ENCODE measurements around the gene CCDC51. TPM values are rescaled to one million over a fixed set of nuclear protein-coding genes. Genes with fewer than 3 reads are reported as not detected.

CCDC51 gene
- polyA plus RNA-seq, 1 of the 3 experiments (the other 2 are of a cell fraction) = 24.2 TPM

DNA sequence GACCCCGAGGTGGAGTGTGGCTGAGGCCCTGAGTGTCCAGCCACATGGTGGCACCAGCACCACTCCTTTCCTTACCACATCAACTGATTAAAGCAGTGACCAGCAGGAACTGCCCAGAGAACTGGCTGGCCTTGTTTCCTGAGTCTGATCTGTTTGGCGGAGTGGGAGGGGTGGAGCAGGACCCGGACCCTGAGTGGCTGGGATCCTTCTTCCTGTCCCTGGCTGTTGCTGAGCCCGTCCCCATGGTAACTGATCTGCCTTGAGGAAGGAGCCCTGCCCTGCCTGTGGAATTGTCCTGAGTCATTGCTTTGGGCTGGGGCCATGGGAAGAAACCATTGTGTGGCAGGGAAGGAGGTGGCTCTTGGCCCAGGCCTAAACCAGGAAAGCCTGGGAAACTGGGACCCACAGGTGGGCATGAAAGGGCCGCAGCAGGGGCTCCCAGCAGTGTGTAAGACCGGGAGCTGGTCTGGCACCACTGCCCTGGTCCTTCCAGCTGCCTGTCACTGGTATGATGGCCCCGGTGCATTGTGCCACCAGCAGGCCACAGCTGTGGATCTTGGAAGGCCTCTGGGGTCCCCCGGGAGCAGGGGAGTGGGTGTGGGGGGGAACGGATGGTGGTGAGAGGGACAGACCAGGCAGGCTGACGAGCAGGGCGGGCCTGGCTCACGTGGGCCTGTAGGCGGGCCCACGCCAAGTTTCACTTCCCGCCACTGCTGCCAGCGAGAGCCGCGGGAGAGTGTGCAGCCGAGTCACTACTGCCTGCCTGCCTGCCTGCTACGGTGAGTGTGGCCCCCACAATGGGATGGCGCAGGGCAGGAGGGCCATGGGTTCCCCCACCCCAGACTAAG is 25.8 kb upstream of the CCDC51 start (continued):
- TF ChIP-seq CHD2 (IDR thresholded peaks at IDR 0.05; ENCODE audit: low read length, partially characterized antibody) = peak; percentile 42
- TF ChIP-seq IRF3 (IDR thresholded peaks at IDR 0.05; ENCODE audit: low read depth, low read length) = no peak
- TF ChIP-seq MXI1 (IDR thresholded peaks at IDR 0.05; ENCODE audit: low read depth, low read length) = peak; percentile 64; the same call in 1 of the 2 replicates
- peak; percentile 50; the same call in 1 of the 2 replicates for TF ChIP-seq YY1 (IDR thresholded peaks at IDR 0.05; ENCODE audit: low read depth)
- peak; percentile 51 for TF ChIP-seq GABPA (IDR thresholded peaks at IDR 0.05; ENCODE audit: low read depth)
- TF ChIP-seq RFX5 (IDR thresholded peaks at IDR 0.05; ENCODE audit: low read length) = peak; percentile 87
- TF ChIP-seq, protein P1, sequence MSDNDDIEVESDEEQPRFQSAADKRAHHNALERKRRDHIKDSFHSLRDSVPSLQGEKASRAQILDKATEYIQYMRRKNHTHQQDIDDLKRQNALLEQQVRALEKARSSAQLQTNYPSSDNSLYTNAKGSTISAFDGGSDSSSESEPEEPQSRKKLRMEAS (IDR thresholded peaks at IDR 0.05; ENCODE audit: low read depth) = peak; percentile 81
- TF ChIP-seq GATA2 (CRISPR knock-in tag; IDR thresholded peaks at IDR 0.05) = no peak
- TF ChIP-seq SMC3 (IDR thresholded peaks at IDR 0.05; ENCODE audit: low read depth, low read length) = peak; percentile 95
- TF ChIP-seq TEAD4 (IDR thresholded peaks at IDR 0.05; ENCODE audit: borderline replicate concordance, insufficient read depth) = no peak
- TF ChIP-seq NFIC (IDR thresholded peaks at IDR 0.05; ENCODE audit: borderline replicate concordance) = peak; percentile 62; the same call in 1 of the 2 replicates
- TF ChIP-seq MEF2A (IDR thresholded peaks at IDR 0.05; ENCODE audit: borderline replicate concordance, low read depth) = no peak

- Histone ChIP-seq H3K27me3 (ENCODE audit: insufficient read depth) (no peaks in the 10 kb centered on the region), H4K20me1 (ENCODE audit: insufficient read depth) (no peaks in the 10 kb centered on the region), H3K4me2 (peak overlapping the region; percentile 36; the same call in 1 of the 2 replicates), H3K27ac (ENCODE audit: low read depth in 2 of 2, low read length in 1 of 2) (peak overlapping the region; percentile 99 to 100), H3K4me3 (ENCODE audit: low read depth in 2 of 2, low read length in 1 of 2) (0 out of 4 replicates have a peak overlapping the region, but pooled peaks of 1 of the 2 experiments have one; percentile 68), H3K79me2 (ENCODE audit: insufficient read depth) (peaks cover 40% of the 10 kb centered on the region), H3F3A (replicated peaks; ENCODE audit: insufficient read depth) (peaks cover 22% of the 10 kb centered on the region), H3K4me1 (ENCODE audit: control insufficient read depth in 1 of 2, insufficient read depth in 2 of 2, low read depth in 1 of 2, low read length in 1 of 2) (peaks cover 16 to 64% of the 10 kb centered on the region in 2 experiments; a peak in 2 of 4 replicates), H3K9me2 (no peaks in the 10 kb centered on the region), H3K36me3 (replicated peaks in 1 of 2; ENCODE audit: control insufficient read depth in 1 of 2, insufficient read depth in 2 of 2, low read length in 1 of 2) (peaks cover 11 to 47% of the 10 kb centered on the region in 2 experiments), H3K9me3 (no peaks in the 10 kb centered on the region), H2AFZ (ENCODE audit: low read depth) (no peak overlapping the region), H3K9ac (peak overlapping the region; percentile 95)
- TF ChIP-seq, protein P2, sequence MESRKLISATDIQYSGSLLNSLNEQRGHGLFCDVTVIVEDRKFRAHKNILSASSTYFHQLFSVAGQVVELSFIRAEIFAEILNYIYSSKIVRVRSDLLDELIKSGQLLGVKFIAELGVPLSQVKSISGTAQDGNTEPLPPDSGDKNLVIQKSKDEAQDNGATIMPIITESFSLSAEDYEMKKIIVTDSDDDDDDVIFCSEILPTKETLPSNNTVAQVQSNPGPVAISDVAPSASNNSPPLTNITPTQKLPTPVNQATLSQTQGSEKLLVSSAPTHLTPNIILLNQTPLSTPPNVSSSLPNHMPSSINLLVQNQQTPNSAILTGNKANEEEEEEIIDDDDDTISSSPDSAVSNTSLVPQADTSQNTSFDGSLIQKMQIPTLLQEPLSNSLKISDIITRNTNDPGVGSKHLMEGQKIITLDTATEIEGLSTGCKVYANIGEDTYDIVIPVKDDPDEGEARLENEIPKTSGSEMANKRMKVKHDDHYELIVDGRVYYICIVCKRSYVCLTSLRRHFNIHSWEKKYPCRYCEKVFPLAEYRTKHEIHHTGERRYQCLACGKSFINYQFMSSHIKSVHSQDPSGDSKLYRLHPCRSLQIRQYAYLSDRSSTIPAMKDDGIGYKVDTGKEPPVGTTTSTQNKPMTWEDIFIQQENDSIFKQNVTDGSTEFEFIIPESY (IDR thresholded peaks at IDR 0.05; ENCODE audit: borderline replicate concordance, low read depth) = no peak
- DNase-seq = no peak
- POLR2A ChIA-PET = interaction anchor here (0.7 to 1.3 kb wide), 2 partner anchors 42 to 85 kb away, joined by 3 to 5 read pairs; no protein-coding TSS in a partner anchor
- WGBS (ENCODE audit: low lambda C conversion rate) = 27% methylated on average over 6 of the region's 7 CpGs
- CTCF ChIA-PET = interaction anchor here (0.5 to 8.2 kb wide), 16 partner anchors 11 to 201 kb away, joined by 3 to 136 read pairs (median 4); partner anchors contain the start of genes ATRIP, PFKFB4 and UCN2
Measured at GRCh38 chr3:48465237-48465530, 25.3 kb upstream of the CCDC51 start.
